DMS53 (cell line): Measurements from ENCODE around the gene UQCRFS1.

Experiments
- DNase-seq: peaks from one replicate; lab custom pipeline; 2025; lab: John Stamatoyannopoulos, UW

UQCRFS1 gene

GRCh38 chr19:29155683-29156082, 57.3 kb downstream of the UQCRFS1 start:
- DNase-seq, result no peak
